EH (cell line): ENCODE data around the gene AGBL3.
"Not testable (repeated sequence)": the region's sequence is repeated elsewhere in the genome, so short reads cannot be mapped to it uniquely, and the experiment has no call there.

Source experiments
- DNase-seq: peaks from one replicate; pipeline ENCODE4 v3.0.0-alpha.2; 2015; ENCODE audit warnings: low read depth

The AGBL3 gene

DNA sequence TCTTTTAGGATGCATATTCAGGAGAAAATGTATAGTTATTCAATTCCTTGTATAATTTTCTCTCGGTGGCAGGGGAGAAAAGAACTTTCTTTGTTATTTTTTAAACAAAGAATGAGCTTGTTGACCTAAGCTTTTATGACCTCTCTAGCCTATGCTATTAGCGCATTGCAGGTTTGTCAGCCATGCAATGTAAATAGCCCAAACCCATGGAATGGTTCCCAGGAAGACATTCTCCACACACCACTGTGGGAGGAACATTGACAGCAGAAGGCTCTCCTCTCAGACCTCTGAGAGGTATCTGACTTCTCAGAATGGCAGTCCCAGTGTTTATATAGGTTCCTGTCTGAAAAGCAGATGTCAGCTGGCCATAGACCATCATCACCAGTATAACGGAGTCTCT lies 19.6 kb upstream of the AGBL3 start:
- DNase-seq = no peak

GRCh38 chr7:134968110-134968509 lies 18.2 kb upstream of the AGBL3 start:
- DNase-seq = no peak

GRCh38 chr7:134981645-134982044 lies 4.7 kb upstream of the AGBL3 start:
- DNase-seq = peak; percentile 1

DNA sequence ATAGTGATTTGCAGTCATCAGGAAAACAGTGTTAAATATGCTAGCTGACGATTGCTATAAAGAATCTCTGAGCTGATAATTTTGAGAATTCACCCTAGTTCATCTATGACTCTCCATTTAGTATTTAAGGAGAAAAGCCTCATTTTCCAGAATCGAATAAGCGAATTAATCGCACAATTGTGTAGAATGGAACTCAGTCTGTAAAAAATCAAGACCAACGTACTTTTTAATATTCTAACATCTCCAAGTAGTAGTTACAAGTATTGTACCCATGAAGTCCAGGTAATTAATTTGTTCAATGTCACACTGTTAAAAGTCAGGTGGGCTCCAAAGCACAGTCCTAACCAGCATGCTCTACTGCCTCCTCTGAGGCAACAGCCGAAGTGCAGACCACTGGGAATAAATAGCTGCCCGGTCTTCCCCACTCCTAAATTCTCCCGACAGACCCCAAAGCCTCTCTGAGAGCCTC lies 380 bp upstream of the AGBL3 start:
- DNase-seq = no peak

DNA sequence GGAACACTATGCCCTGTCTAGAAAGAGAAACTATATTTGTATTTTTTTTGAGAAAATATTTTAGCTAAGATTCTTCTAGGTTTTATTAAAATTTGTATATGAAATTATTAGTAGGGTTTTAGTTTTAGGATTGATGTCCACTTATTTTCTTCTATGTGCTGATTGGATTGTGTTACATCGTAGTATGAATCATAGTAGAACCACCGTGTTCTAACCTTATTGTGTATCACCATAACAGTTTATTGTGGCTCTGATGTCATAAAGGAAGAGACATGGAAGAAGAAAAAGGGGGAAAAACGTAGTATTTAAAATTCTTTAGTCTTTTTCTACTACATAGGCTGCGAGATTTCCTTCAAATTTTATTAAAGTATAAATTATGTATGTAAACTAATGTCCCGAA lies 1.9 kb downstream of the AGBL3 start:
- no peak for DNase-seq

- DNase-seq = peak; percentile 11
These were observed 5.4 kb downstream of the AGBL3 start for GRCh38 chr7:134991469-134992339.

DNA sequence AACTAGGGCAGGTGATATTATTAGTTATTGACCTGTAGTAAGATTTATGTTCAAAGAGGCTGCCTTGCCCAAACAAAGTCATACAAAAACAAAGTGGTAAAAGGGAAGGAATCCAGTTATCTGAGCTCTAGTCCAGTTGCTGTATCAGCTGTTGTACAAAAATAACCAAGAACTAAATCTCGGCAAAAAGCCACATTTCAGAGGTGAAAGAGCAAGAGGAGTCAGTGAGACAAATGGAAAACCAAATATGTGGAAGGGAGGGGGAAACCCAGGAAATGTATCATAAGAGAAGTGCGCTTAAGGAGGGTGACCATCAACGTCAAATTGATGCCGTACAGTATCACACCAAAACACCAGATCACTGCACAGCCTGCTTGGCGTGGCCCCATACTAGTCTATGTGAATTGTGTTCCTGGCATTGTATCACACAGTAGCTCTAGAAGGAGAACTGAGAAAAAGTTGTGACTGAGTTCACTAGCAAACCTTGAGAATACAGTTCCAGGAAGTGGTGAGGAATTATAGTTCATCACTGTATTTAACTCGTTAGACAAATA lies 6.4 kb downstream of the AGBL3 start:
- DNase-seq = no peak

DNA sequence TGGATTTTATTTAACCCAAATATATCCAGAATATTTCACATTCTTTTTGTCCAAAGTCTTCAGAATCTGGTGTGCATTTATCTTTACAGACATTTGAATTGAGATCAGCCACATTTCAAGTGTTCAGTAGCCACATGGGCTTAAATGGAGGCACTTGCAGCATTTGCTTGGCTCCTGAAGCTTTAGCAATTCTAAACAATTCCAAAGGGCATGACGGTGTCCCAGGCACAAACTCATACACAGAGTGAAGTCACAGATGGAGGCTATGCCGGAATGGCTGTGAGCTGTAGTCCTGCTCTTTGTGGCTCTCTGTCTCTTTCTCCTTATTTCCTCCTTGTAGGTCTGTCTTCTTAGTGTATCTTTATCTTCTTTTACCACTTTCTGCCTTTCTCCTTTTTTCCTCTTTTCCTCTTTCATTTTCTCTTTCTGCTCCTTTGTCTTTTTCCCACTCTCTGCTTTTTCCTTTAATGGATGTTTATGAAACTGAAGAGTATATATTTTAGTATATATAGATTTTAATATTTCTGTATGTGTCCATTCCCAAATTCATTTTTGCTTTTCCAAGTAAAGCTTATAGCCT lies 7.7 kb downstream of the AGBL3 start:
- no peak for DNase-seq

GRCh38 chr7:134995239-134996096 lies 9.2 kb downstream of the AGBL3 start:
- DNase-seq = no peak

- DNase-seq = peak; percentile 16
These were observed 9.8 kb downstream of the AGBL3 start for GRCh38 chr7:134996097-134996550.

DNA sequence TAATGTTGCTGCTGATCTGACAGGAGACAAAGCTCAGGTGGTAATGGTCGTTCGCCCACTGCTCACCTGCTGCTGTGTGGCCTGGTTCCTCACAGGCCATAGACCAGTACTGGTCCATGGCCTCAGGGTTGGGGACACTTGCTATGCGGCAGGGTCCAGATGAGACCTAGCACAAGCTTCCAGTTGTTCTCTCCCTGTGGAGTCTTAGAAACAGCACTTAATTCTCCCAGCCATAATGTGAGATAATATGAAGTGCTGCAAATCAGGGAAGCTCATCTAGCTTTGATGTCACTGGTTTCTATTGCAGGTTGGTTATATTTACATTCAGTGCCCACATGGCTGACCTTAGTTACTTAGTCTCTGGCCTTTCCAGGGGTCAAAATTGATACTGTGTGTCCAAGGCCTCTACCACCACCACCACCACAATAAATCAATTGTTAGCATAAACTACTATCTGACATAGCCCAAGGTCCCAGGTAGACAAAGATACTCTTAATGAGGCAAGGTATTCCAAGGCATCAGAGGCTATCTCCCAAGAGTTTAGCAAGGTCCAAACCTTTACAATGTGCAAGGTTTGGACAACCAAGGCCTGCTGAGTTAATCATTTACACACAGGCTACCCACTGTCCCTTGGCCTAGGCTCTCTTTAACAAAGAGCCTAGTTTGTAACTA lies 11.0 kb downstream of the AGBL3 start:
- no peak for DNase-seq

DNA sequence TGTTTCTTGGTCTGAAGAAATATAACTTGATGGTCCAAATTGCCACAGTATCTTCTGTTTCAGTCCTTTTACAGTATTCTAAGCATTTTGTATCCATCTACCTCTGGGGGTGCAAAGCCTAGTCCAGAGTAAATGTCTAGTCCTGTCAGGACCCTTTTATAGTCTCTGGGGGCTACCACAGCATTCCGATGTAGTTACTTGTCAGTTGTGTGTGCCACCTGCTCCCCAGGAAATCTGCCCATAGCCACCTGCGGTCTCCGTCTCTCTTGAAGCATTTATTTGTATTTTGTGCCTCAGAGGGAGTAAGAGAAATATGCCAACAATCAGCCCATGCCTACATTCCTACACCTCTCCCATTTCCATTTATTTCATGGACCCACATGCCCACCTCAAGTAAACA lies 12.8 kb downstream of the AGBL3 start:
- no peak for DNase-seq

- DNase-seq = peak; percentile 29
These were observed 15.3 kb downstream of the AGBL3 start for GRCh38 chr7:135001390-135002165.

GRCh38 chr7:135012229-135012628 lies 25.9 kb downstream of the AGBL3 start:
- no peak for DNase-seq

- DNase-seq = no peak
These were observed 37.3 kb downstream of the AGBL3 start for GRCh38 chr7:135023622-135024021.

DNA sequence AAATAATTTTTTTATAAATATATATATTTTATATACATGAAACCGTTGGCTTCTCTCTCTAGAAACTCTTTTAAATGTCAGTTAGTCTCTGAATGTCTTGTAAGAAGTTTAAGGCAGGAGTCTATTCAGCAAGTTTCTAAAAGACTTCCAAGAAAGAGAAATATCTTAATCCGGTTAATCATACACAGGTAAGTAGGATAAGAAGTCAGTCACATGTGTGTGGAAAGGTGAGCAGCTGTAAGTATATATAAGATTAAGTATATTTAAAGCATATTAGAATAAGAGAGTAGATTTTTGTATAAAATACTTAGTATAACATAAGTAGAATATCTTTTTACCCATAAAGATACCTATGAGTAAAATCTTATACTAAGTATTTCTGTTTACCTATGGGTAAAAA lies 48.9 kb downstream of the AGBL3 start:
- no peak for DNase-seq

- not testable (repeated sequence) for DNase-seq
These were observed 80.7 kb downstream of the AGBL3 start for GRCh38 chr7:135067017-135067416.

- no peak for DNase-seq
These were observed 87.8 kb downstream of the AGBL3 start for GRCh38 chr7:135074096-135074495.

- DNase-seq = no peak
These were observed 88.2 kb downstream of the AGBL3 start for GRCh38 chr7:135074531-135074930.

DNA sequence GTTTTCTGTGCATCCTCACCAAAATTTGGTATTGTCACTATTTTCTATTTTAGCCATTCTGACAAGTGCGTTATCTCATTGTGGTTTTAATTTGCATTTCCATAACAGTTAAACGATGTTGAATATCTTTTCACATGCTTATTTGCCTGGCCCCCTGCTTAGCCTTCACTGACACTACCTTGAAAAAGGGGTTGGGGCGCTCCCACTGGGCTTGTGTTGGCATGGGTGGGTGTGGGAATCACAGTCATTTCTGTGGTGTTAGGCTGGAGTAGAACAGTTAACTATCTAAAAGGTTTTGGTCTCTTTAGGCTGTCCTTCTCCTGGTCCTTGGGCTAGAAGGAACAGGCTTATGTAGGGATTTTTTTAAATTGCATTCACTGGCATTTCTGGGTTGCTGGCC lies 89.4 kb downstream of the AGBL3 start:
- DNase-seq = no peak

DNA sequence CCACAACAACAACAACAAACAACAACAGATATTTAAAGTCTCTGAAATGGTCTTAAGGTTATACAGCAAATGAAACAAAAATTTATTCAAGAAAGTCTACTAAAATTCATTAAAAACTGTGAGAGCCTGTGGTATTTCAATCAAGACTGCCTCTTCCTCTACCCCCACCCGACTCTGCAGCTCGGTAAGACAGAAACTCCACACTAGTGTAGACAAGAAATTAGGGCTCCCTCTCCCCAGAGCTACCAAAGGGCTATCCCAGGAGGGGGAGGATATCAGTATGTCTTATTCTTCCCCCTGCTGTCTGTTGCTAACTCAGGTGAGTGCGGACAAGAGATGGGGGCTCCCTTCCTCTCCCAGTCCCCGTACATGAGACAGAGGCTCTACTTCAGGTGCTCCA lies 90.6 kb downstream of the AGBL3 start:
- DNase-seq = no peak
